Thyroid gland (tissue), 4 donors: ENCODE measurements around the gene GYPB. TPM values are rescaled to one million over a fixed set of nuclear protein-coding genes. Genes with fewer than 3 reads are reported as not detected.
"Not testable (repeated sequence)": the region's sequence is repeated elsewhere in the genome, so short reads cannot be mapped to it uniquely, and the experiment has no call there.

Source experiments
- DNase-seq, 2 donors: peaks; one replicate each; pipeline ENCODE4 v3.0.0-alpha.2; 2019
- H3K27ac ChIP-seq, 3 donors: fragments of 200-600 bp; sonication (generic); 1 replicate in 2 of 3; 2 replicates in 1 of 3; pipeline ENCODE4 v1.5.1; 2016 to 2019; ENCODE audit warnings: mild to moderate bottlenecking in 1 of 3, moderate library complexity in 1 of 3
- H3K27me3 ChIP-seq: fragments of 200-600 bp; sonication (generic); one replicate; pipeline ENCODE4 v1.5.1; 2019
- H3K36me3 ChIP-seq, 2 donors: fragments of 200-600 bp; sonication (generic); one replicate each; pipeline ENCODE4 v1.5.1; 2016 to 2019
- H3K4me1 ChIP-seq, 2 donors: fragments of 200-600 bp; sonication (generic); one replicate each; pipeline ENCODE4 v1.5.1; 2017 to 2019
- H3K4me3 ChIP-seq, 3 donors: fragments of 200-600 bp; sonication (generic); replicated peaks in 1 of 3; 1 replicate in 2 of 3; 2 replicates in 1 of 3; pipeline ENCODE4 v1.5.1; 2016; ENCODE audit warnings: mild to moderate bottlenecking in 1 of 3
- H3K9me3 ChIP-seq: fragments of 200-600 bp; sonication (generic); one replicate; pipeline ENCODE4 v1.5.1; 2017
- CTCF ChIP-seq, 6 experiments: fragments of 200-600 bp in 3 of 6; fragments of 450-650 bp in 3 of 6; sonication (generic) in 3 of 6; IDR thresholded peaks; one replicate each; pipeline ENCODE4 v1.5.1; 2016 to 2019; ENCODE audit warnings: antibody characterized with exemption in 6 of 6, mild to moderate bottlenecking in 2 of 6, inconsistent platforms in 1 of 6, moderate library complexity in 1 of 6
- POLR2A ChIP-seq, 2 donors: fragments of 450-650 bp; IDR thresholded peaks; one replicate each; pipeline ENCODE4 v1.6.1; 2017; ENCODE audit warnings: antibody characterized with exemption in 2 of 2, mild to moderate bottlenecking in 2 of 2, moderate library complexity in 1 of 2
- WGBS, 2 donors: methylation state at CpG; one replicate each; pipeline ENCODE4 v1.1.5; 2017; 5-methylcytosine and 5-hydroxymethylcytosine counted together
- intact Hi-C: fragments of 100-400 bp; cut with DNase I; formaldehyde crosslinking; loops from one replicate; pipeline ENCODE4 v1.15.1; 2023
- total RNA-seq, 4 donors: library from RNA; depleted of rRNA; stranded (reverse); fragments of >200 nt; gene quantifications; one replicate each; pipeline ENCODE4 v1.2.3, GENCODE V29; 2016

Gene GYPB
- total RNA-seq = not detected

GRCh38 chr4:144019277-144019676 is at the start of gene GYPB:
TSS of gene GYPB (minus strand) at chr4:144019380. CDS start at chr4:144019287, 93 bp downstream.
- intact Hi-C loops, H3K9me3 ChIP-seq: not testable (repeated sequence)

GRCh38 chr4:144061556-144061955 is 42.4 kb upstream of the GYPB start:
- H3K4me1 ChIP-seq, DNase-seq, H3K9me3 ChIP-seq, H3K36me3 ChIP-seq, H3K27me3 ChIP-seq, intact Hi-C loops, H3K27ac ChIP-seq, H3K4me3 ChIP-seq: not testable (repeated sequence)

More at GRCh38 chr4:144019277-144019676, at the start of gene GYPB:
- not testable (repeated sequence) for H3K4me3 ChIP-seq, H3K27ac ChIP-seq, H3K27me3 ChIP-seq, H3K4me1 ChIP-seq, H3K36me3 ChIP-seq, DNase-seq
- WGBS, 2 donors = 86 to 90% methylated on average over 3 of the region's 3 CpGs

GRCh38 chr4:144060234-144060859 is 41.2 kb upstream of the GYPB start:
- H3K27me3 ChIP-seq, H3K4me1 ChIP-seq, H3K4me3 ChIP-seq, H3K9me3 ChIP-seq, H3K36me3 ChIP-seq, H3K27ac ChIP-seq, intact Hi-C loops: not testable (repeated sequence)
- DNase-seq = peak; percentile 5
- WGBS, 2 donors = 37 to 41% methylated on average over 3 of the region's 3 CpGs

GRCh38 chr4:144056800-144057199 is 37.6 kb upstream of the GYPB start:
- Histone ChIP-seq H3K27ac (no peak overlapping the region), H3K4me1 (no peaks in the 10 kb centered on the region), H3K36me3 (no peaks in the 10 kb centered on the region), H3K4me3 (no peak overlapping the region), H3K27me3 (no peaks in the 10 kb centered on the region), H3K9me3 (no peaks in the 10 kb centered on the region)
- no peak for DNase-seq
- intact Hi-C loops = no loop called here
- TF ChIP-seq POLR2A (IDR thresholded peaks at IDR 0.05) = no peak
- no peak for TF ChIP-seq CTCF (IDR thresholded peaks at IDR 0.05)
- 92 to 93% methylated on average over 4 of the region's 4 CpGs for WGBS, 2 donors

- intact Hi-C loops, H3K27ac ChIP-seq, H3K9me3 ChIP-seq, H3K4me3 ChIP-seq, H3K4me1 ChIP-seq, DNase-seq, H3K27me3 ChIP-seq, H3K36me3 ChIP-seq: not testable (repeated sequence)
- 89 to 94% methylated on average over 3 of the region's 3 CpGs for WGBS, 2 donors
Observed at GRCh38 chr4:144055336-144055735, 36.2 kb upstream of the GYPB start.

GRCh38 chr4:144051494-144051893 is 32.3 kb upstream of the GYPB start:
- intact Hi-C loops, H3K36me3 ChIP-seq, H3K9me3 ChIP-seq: not testable (repeated sequence)

GRCh38 chr4:144050631-144051030 is 31.5 kb upstream of the GYPB start:
- H3K36me3 ChIP-seq, intact Hi-C loops, H3K4me3 ChIP-seq, H3K9me3 ChIP-seq, DNase-seq, H3K27me3 ChIP-seq, H3K27ac ChIP-seq, H3K4me1 ChIP-seq: not testable (repeated sequence)
- WGBS, 2 donors = 81 to 83% methylated on average over 2 of the region's 2 CpGs

More at GRCh38 chr4:144051494-144051893, 32.3 kb upstream of the GYPB start:
- H3K27me3 ChIP-seq, H3K4me1 ChIP-seq, DNase-seq, H3K4me3 ChIP-seq, H3K27ac ChIP-seq: not testable (repeated sequence)
- 91 to 92% methylated on average over 1 of the region's 1 CpG for WGBS, 2 donors

GRCh38 chr4:144049495-144050424 is 30.6 kb upstream of the GYPB start:
- DNase-seq, H3K27ac ChIP-seq, H3K4me3 ChIP-seq, H3K4me1 ChIP-seq, intact Hi-C loops, H3K36me3 ChIP-seq, H3K27me3 ChIP-seq, H3K9me3 ChIP-seq: not testable (repeated sequence)
- WGBS, 2 donors = 82 to 86% methylated on average over 6 of the region's 6 CpGs

- H3K36me3 ChIP-seq, H3K27ac ChIP-seq, H3K4me1 ChIP-seq, H3K9me3 ChIP-seq, DNase-seq, intact Hi-C loops, H3K27me3 ChIP-seq, H3K4me3 ChIP-seq: not testable (repeated sequence)
Observed at GRCh38 chr4:144044936-144045335, 25.8 kb upstream of the GYPB start.

- H3K36me3 ChIP-seq, H3K9me3 ChIP-seq, H3K4me3 ChIP-seq, H3K4me1 ChIP-seq, DNase-seq, intact Hi-C loops, H3K27ac ChIP-seq, H3K27me3 ChIP-seq: not testable (repeated sequence)
- 76% methylated on average over 1 of the region's 1 CpG for WGBS, 2 donors
Observed at GRCh38 chr4:144032580-144032979, 13.4 kb upstream of the GYPB start.

GRCh38 chr4:144031875-144032274 is 12.7 kb upstream of the GYPB start:
- not testable (repeated sequence) for H3K27ac ChIP-seq, H3K4me1 ChIP-seq, H3K36me3 ChIP-seq

GRCh38 chr4:144031369-144031768 is 12.2 kb upstream of the GYPB start:
- H3K27ac ChIP-seq, H3K27me3 ChIP-seq, H3K9me3 ChIP-seq, H3K4me1 ChIP-seq, intact Hi-C loops, H3K4me3 ChIP-seq, H3K36me3 ChIP-seq: not testable (repeated sequence)
- peak; percentile 69 to 70 for DNase-seq
- WGBS, 2 donors = 10 to 39% methylated on average over 3 of the region's 3 CpGs

More at GRCh38 chr4:144031875-144032274, 12.7 kb upstream of the GYPB start:
- H3K4me3 ChIP-seq, DNase-seq, H3K27me3 ChIP-seq, H3K9me3 ChIP-seq, intact Hi-C loops: not testable (repeated sequence)
- 86 to 91% methylated on average over 4 of the region's 4 CpGs for WGBS, 2 donors
